Left ventricle myocardium inferior (tissue), 1 donor: Measurements from ENCODE around the gene FIGNL2. TPM values are rescaled to one million over a fixed set of nuclear protein-coding genes. Genes with fewer than 3 reads are reported as not detected.
A peak's percentile ranks its signal among the peaks of the same experiment; 100 is the strongest.

Experiments used
- DNase-seq: peaks from one replicate; pipeline ENCODE4 v3.0.0-alpha.2; 2020
- H3K27ac ChIP-seq: fragments of 200-600 bp; replicated peaks from 2 replicates; pipeline ENCODE4 v1.8.0; 2021
- H3K27me3 ChIP-seq: fragments of 200-600 bp; 2 replicates; pipeline ENCODE4 v1.8.0; 2021; ENCODE audit warnings: low read depth
- H3K36me3 ChIP-seq: fragments of 200-600 bp; 2 replicates; pipeline ENCODE4 v1.8.0; 2021
- H3K4me1 ChIP-seq: fragments of 200-600 bp; 2 replicates; pipeline ENCODE4 v1.8.0; 2021
- H3K4me3 ChIP-seq: fragments of 200-600 bp; 2 replicates; pipeline ENCODE4 v1.8.0; 2021; ENCODE audit warnings: mild to moderate bottlenecking, moderate library complexity
- H3K9me3 ChIP-seq: fragments of 200-600 bp; replicated peaks from 2 replicates; pipeline ENCODE4 v1.8.0; 2021
- intact Hi-C: fragments of 100-400 bp; cut with micrococcal nuclease; formaldehyde crosslinking; loops from one replicate; pipeline ENCODE4 v1.11.0; 2022
- total RNA-seq: library from RNA; stranded (reverse); fragmentation: NEBNext Ultra II Directional; extraction: Animal tissue kit (Norgen Biotek cat#: 25700); gene quantifications from one replicate; pipeline ENCODE4 v1.2.1, GENCODE V29; 2021
- TF ChIP-seq, protein P1 (sequence below): fragments of 200-600 bp; IDR thresholded peaks from 2 replicates; pipeline ENCODE4 v1.8.0; 2021; ENCODE audit warnings: antibody characterized with exemption, mild to moderate bottlenecking, borderline replicate concordance
- donor health status: DM: no; HTN: yes; CAD: no; lungs with severe emphysema.

FIGNL2 gene
- total RNA-seq, 1 donor from 2014 or later = 0.30 TPM

GRCh38 chr12:51819736-51820525 is 28.6 kb downstream of the FIGNL2 start:
- Histone ChIP-seq H3K36me3 (no peaks in the 10 kb centered on the region), H3K4me3 (peak overlapping the region; percentile 68), H3K9me3 (no peaks in the 10 kb centered on the region), H3K4me1 (peaks cover 20% of the 10 kb centered on the region), H3K27me3 (peaks cover 58% of the 10 kb centered on the region), H3K27ac (peak overlapping the region; percentile 62)
- intact Hi-C loops = no loop called here
- TF ChIP-seq, protein P1, sequence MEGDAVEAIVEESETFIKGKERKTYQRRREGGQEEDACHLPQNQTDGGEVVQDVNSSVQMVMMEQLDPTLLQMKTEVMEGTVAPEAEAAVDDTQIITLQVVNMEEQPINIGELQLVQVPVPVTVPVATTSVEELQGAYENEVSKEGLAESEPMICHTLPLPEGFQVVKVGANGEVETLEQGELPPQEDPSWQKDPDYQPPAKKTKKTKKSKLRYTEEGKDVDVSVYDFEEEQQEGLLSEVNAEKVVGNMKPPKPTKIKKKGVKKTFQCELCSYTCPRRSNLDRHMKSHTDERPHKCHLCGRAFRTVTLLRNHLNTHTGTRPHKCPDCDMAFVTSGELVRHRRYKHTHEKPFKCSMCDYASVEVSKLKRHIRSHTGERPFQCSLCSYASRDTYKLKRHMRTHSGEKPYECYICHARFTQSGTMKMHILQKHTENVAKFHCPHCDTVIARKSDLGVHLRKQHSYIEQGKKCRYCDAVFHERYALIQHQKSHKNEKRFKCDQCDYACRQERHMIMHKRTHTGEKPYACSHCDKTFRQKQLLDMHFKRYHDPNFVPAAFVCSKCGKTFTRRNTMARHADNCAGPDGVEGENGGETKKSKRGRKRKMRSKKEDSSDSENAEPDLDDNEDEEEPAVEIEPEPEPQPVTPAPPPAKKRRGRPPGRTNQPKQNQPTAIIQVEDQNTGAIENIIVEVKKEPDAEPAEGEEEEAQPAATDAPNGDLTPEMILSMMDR = no peak
- DNase-seq = peak; percentile 36

DNA sequence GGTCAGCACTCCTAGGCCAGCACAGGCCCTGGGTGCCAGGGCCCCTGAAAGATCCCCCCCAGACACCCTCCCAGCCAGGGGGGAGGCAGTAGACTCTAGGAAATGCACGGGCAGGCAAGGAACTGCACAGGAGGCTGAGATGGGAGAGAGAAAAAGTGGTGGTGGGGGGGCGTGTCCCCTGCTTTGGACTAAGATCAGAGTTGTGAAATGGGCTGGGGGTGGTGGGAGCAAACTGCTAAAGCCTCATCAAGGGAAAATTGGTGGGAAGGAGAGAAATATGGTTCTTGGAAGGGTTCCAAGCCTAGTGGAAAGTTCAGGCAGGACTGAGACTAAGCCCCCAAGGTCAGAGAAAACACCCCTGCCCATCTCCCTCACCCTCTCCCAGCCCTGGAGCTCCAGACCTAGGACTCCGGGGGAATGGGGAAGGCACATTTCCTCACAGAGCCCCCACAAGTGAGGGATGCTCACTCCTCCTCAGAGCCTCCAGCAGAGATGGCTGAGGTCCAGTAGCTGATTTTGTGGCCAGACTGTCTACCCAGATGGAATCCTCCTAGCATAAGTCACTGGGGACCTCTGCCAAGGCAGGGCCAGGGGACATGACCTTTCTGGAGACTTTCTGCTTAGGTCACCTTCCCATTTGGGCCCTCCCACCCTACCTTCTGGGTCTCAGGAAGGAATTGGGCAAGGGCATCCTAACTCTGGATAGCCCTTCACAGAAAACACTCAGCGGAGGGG is 29.8 kb downstream of the FIGNL2 start:
- Histone ChIP-seq H3K4me3 (no peak overlapping the region), H3K4me1 (peaks cover 30% of the 10 kb centered on the region), H3K36me3 (no peaks in the 10 kb centered on the region), H3K27me3 (peaks cover 65% of the 10 kb centered on the region), H3K27ac (no peak overlapping the region), H3K9me3 (no peaks in the 10 kb centered on the region)
- intact Hi-C loops = no loop called here
- DNase-seq = no peak
- TF ChIP-seq, protein P1 = no peak

DNA sequence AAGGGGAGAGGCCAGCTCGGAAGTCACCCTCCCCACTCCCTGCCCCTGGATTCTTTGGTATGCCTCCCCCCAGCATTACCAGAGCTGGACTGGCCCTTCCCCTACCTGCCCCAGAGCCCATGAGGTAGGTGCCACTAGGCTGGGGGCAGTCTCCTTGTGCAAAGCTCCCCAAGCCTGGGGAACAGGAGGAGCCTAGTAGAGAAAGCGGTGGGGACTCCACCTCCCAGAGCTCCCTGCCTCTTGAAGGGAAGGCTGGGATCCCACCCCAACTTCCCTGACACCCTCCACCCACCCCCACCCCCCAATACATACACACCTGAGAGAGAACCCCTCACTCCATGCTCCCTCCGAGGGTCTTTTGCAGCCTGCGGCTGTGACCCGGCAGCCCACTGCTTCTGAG is 30.4 kb downstream of the FIGNL2 start:
- H3K4me3 ChIP-seq = no peak overlapping the region
- intact Hi-C loops = no loop called here
- DNase-seq = no peak
- H3K4me1 ChIP-seq = peaks cover 34% of the 10 kb centered on the region
- H3K27ac ChIP-seq = no peak overlapping the region
- H3K27me3 ChIP-seq = peaks cover 65% of the 10 kb centered on the region
- no peaks in the 10 kb centered on the region for H3K9me3 ChIP-seq
- TF ChIP-seq, protein P1 = no peak
- H3K36me3 ChIP-seq = no peaks in the 10 kb centered on the region

GRCh38 chr12:51817027-51817953 is 31.2 kb downstream of the FIGNL2 start:
- intact Hi-C loops = no loop called here
- H3K27ac ChIP-seq = no peak overlapping the region
- H3K27me3 ChIP-seq = peaks cover 65% of the 10 kb centered on the region
- H3K36me3 ChIP-seq = no peaks in the 10 kb centered on the region
- no peak overlapping the region for H3K4me3 ChIP-seq
- peaks cover 35% of the 10 kb centered on the region for H3K4me1 ChIP-seq
- no peak for DNase-seq
- H3K9me3 ChIP-seq = no peaks in the 10 kb centered on the region
- TF ChIP-seq, protein P1 = no peak

DNA sequence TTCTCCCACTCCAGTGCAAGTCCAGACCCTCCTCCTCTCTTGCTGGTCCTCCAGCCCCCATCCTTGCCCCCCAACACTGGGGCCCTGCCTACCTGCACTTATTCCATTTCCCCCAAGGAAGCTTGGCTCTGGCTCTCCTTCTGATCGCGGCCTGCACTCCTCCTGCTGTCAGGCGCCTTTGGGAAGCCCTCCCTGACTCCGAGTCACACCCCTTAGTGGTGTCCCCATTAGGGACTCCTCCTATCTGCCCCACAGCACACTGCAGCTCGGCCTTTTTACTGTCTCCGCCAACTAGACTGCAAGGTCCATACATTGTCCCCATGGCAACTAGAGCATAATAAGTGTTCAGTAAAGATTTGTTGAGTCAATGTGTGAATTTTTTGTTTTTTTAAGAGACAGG is 32.9 kb downstream of the FIGNL2 start:
- no peak for DNase-seq
- no peak overlapping the region for H3K27ac ChIP-seq
- H3K36me3 ChIP-seq = no peaks in the 10 kb centered on the region
- H3K4me3 ChIP-seq = no peak overlapping the region
- TF ChIP-seq, protein P1 = no peak
- H3K9me3 ChIP-seq = no peaks in the 10 kb centered on the region
- H3K27me3 ChIP-seq = peaks cover 50% of the 10 kb centered on the region
- H3K4me1 ChIP-seq = peaks cover 37% of the 10 kb centered on the region
- intact Hi-C loops = no loop called here
